Trophoblast cell (in vitro differentiated cells and primary cell): ENCODE results near the gene FRY.

Experiments used
- DNase-seq, 2 donors: peaks; one replicate each; pipeline ENCODE4 v3.0.0-alpha.2; 2016
- H2AFZ ChIP-seq: 2 replicates; pipeline ENCODE4 v1.6.1; 2013; ENCODE audit warnings: low read length, moderate library complexity, mild to moderate bottlenecking; ENCODE audit not compliant: insufficient read depth, poor library complexity
- H2AK5ac ChIP-seq: 2 replicates; pipeline ENCODE4 v1.6.1; 2013; ENCODE audit warnings: mild to moderate bottlenecking, low read length
- H2BK120ac ChIP-seq: 2 replicates; pipeline ENCODE4 v1.6.1; 2013; ENCODE audit warnings: low read length, mild to moderate bottlenecking, moderate library complexity; ENCODE audit not compliant: insufficient read depth, poor library complexity
- H2BK12ac ChIP-seq: 2 replicates; pipeline ENCODE4 v1.6.1; 2013; ENCODE audit warnings: mild to moderate bottlenecking, low read length, moderate library complexity
- H2BK5ac ChIP-seq: 2 replicates; pipeline ENCODE4 v1.6.1; 2013; ENCODE audit warnings: low read length, low read depth, moderate library complexity, mild to moderate bottlenecking; ENCODE audit not compliant: poor library complexity
- H3K14ac ChIP-seq: 2 replicates; pipeline ENCODE4 v1.6.1; 2013; ENCODE audit warnings: mild to moderate bottlenecking, low read length
- H3K18ac ChIP-seq: 2 replicates; pipeline ENCODE4 v1.6.1; 2013; ENCODE audit warnings: mild to moderate bottlenecking, low read length
- H3K23ac ChIP-seq: 2 replicates; pipeline ENCODE4 v1.6.1; 2013; ENCODE audit warnings: low read length
- H3K27ac ChIP-seq: 2 replicates; pipeline ENCODE4 v1.5.1; 2013; ENCODE audit warnings: low read depth, mild to moderate bottlenecking, inconsistent platforms, low read length, moderate library complexity
- H3K27me3 ChIP-seq: 2 replicates; pipeline ENCODE4 v1.6.1; 2013; ENCODE audit warnings: inconsistent platforms, mild to moderate bottlenecking, low read length, moderate library complexity; ENCODE audit not compliant: insufficient read depth
- H3K36me3 ChIP-seq, 2 experiments: 1 replicate in 1 of 2; 2 replicates in 1 of 2; pipeline ENCODE4 v1.6.1; 2013; ENCODE audit warnings: low read length in 2 of 2, mild to moderate bottlenecking in 2 of 2, moderate library complexity in 1 of 2; ENCODE audit not compliant: insufficient read depth in 2 of 2, control insufficient read depth in 1 of 2
- H3K4ac ChIP-seq: 2 replicates; pipeline ENCODE4 v1.6.1; 2013; ENCODE audit warnings: low read depth, mild to moderate bottlenecking, low read length, moderate library complexity
- H3K4me1 ChIP-seq, 2 experiments: 1 replicate in 1 of 2; 2 replicates in 1 of 2; pipeline ENCODE4 v1.6.1; 2013; ENCODE audit warnings: low read length in 2 of 2, mild to moderate bottlenecking in 2 of 2, moderate library complexity in 1 of 2; ENCODE audit not compliant: insufficient read depth in 2 of 2, control insufficient read depth in 1 of 2
- H3K4me2 ChIP-seq: 2 replicates; pipeline ENCODE4 v1.6.1; 2013; ENCODE audit warnings: inconsistent platforms, mild to moderate bottlenecking, low read length, moderate library complexity
- H3K4me3 ChIP-seq: 2 replicates; pipeline ENCODE4 v1.5.1; 2013; ENCODE audit warnings: mild to moderate bottlenecking, low read depth, low read length, inconsistent platforms
- H3K79me1 ChIP-seq: one replicate; pipeline ENCODE4 v1.6.1; 2013; ENCODE audit warnings: low read length
- H3K79me2 ChIP-seq: 2 replicates; pipeline ENCODE4 v1.6.1; 2013; ENCODE audit warnings: low read length, mild to moderate bottlenecking; ENCODE audit not compliant: control insufficient read depth, insufficient read depth, poor library complexity
- H3K9ac ChIP-seq: 2 replicates; pipeline ENCODE4 v1.6.1; 2013; ENCODE audit warnings: mild to moderate bottlenecking, low read length
- H3K9me3 ChIP-seq: 2 replicates; pipeline ENCODE4 v1.6.1; 2013; ENCODE audit warnings: low read depth, mild to moderate bottlenecking, control low read depth, inconsistent platforms, low read length; ENCODE audit not compliant: insufficient read depth
- H4K12ac ChIP-seq: 2 replicates; pipeline ENCODE4 v1.6.1; 2013; ENCODE audit warnings: low read depth, mild to moderate bottlenecking, low read length, moderate library complexity
- H4K8ac ChIP-seq: 2 replicates; pipeline ENCODE4 v1.6.1; 2013; ENCODE audit warnings: low read depth, mild to moderate bottlenecking, low read length, moderate library complexity
- H4K91ac ChIP-seq: one replicate; pipeline ENCODE4 v1.6.1; 2013; ENCODE audit warnings: low read depth, mild to moderate bottlenecking, low read length, moderate library complexity
- WGBS: extraction: QIAGEN DNeasy Blood & Tissue Kit; methylation state at CpG from one replicate; pipeline ENCODE4 v1.1.7; 2013; ENCODE audit warnings: missing lambda C conversion rate; ENCODE audit not compliant: insufficient read length, insufficient coverage; ENCODE audit errors: extremely low coverage; 5-methylcytosine and 5-hydroxymethylcytosine counted together

FRY gene

DNA sequence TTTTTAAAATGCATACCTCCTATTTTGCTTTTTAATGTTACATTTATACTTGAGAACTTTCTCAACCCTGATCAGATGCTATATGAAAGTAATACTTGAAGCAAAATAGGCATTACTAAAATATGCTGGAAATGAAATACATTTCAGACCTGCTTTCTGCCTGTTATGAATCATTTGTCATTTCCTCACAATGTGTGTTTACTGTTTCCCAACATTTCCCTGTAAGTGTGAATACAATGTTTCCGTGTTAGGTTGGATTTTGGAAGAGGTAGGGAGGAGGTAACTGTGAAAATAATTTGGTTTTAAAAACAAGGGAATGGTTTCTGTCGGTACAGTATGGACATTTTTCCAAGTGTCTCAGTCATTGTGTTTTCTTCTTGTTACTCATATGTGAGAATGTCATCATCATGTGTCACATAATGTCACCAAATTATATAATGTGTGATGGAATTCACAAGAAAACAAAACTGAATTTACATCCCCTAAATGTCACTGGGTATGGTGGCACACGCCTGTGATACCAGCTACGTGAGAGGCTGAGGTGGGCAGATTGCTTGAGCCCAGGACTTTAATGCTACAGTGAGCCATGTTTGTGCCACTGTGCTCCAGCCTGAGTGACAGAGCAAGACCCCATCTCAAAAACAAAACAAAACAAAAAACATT is 240.6 kb downstream of the FRY start:
- Histone ChIP-seq H3K9ac (no peak overlapping the region), H3K4me2 (no peak overlapping the region), H3K79me2 (no peaks in the 10 kb centered on the region), H3K27ac (no peak overlapping the region), H3K18ac (no peak overlapping the region), H3K4me1 (no peaks in the 10 kb centered on the region), H3K79me1 (no peaks in the 10 kb centered on the region), H4K8ac (no peak overlapping the region), H3K14ac (no peak overlapping the region), H3K27me3 (no peaks in the 10 kb centered on the region), H3K4ac (no peak overlapping the region), H2BK12ac (no peak overlapping the region), H2AK5ac (no peak overlapping the region), H2BK5ac (no peak overlapping the region), H3K9me3 (no peaks in the 10 kb centered on the region), H3K23ac (no peak overlapping the region), H4K12ac (no peak overlapping the region), H3K36me3 (no peaks in the 10 kb centered on the region), H3K4me3 (no peak overlapping the region), H4K91ac (no peak overlapping the region), H2BK120ac (no peak overlapping the region), H2AFZ (no peak overlapping the region)
- WGBS: 100% methylated on average over 1 of the region's 4 CpGs
- DNase-seq: peak in 1 of 2 donors; percentile 78

- Histone ChIP-seq H3K4me1 (no peaks in the 10 kb centered on the region), H4K91ac (no peak overlapping the region), H3K9ac (no peak overlapping the region), H3K79me1 (no peaks in the 10 kb centered on the region), H3K23ac (no peak overlapping the region), H3K4me3 (no peak overlapping the region), H3K36me3 (no peaks in the 10 kb centered on the region), H2BK12ac (no peak overlapping the region), H3K27ac (no peak overlapping the region), H3K9me3 (no peaks in the 10 kb centered on the region), H3K4ac (no peak overlapping the region), H2AK5ac (no peak overlapping the region), H4K8ac (no peak overlapping the region), H3K18ac (no peak overlapping the region), H3K79me2 (no peaks in the 10 kb centered on the region), H2BK120ac (no peak overlapping the region), H3K14ac (no peak overlapping the region), H2AFZ (no peak overlapping the region), H3K27me3 (no peaks in the 10 kb centered on the region), H3K4me2 (no peak overlapping the region), H4K12ac (no peak overlapping the region), H2BK5ac (no peak overlapping the region)
- DNase-seq: no peak
- no CpG with 5 or more reads among the region's 1 CpG for WGBS
Measured at GRCh38 chr13:32277839-32278238, 246.3 kb downstream of the FRY start.

GRCh38 chr13:32278426-32278825 is 246.9 kb downstream of the FRY start:
- WGBS: no CpG with 5 or more reads among the region's 3 CpGs
- Histone ChIP-seq H3K79me2 (no peaks in the 10 kb centered on the region), H3K4me1 (no peaks in the 10 kb centered on the region), H3K9ac (no peak overlapping the region), H3K9me3 (no peaks in the 10 kb centered on the region), H3K18ac (no peak overlapping the region), H3K36me3 (no peaks in the 10 kb centered on the region), H4K12ac (no peak overlapping the region), H2BK12ac (no peak overlapping the region), H2AK5ac (no peak overlapping the region), H3K4ac (no peak overlapping the region), H3K27me3 (no peaks in the 10 kb centered on the region), H3K23ac (no peak overlapping the region), H3K27ac (no peak overlapping the region), H4K91ac (no peak overlapping the region), H4K8ac (no peak overlapping the region), H3K14ac (no peak overlapping the region), H3K79me1 (no peaks in the 10 kb centered on the region), H3K4me3 (no peak overlapping the region), H2BK120ac (no peak overlapping the region), H3K4me2 (no peak overlapping the region), H2BK5ac (no peak overlapping the region), H2AFZ (no peak overlapping the region)
- no peak for DNase-seq

DNA sequence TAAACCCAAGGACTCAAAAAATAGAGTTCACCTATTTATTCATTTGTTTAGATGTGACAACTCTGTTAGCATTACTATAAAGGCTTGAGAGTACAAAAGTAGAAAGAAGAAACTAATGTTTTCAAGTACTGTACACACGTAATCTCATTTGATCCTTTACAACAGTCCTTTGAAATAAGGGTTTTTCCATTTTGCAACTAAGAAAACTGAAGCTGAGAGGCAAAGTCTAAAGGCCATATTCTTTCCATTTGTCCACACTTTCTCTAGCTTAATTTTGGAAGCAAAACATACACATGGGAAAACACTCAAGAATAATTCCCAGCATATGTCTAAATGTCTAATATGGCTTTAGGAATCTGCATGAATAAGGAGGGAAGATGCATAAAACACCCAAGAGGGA is 249.5 kb downstream of the FRY start:
- no peak overlapping the region for H2AFZ ChIP-seq
- no CpG with 5 or more reads among the region's 1 CpG for WGBS
- no peak overlapping the region for H3K9ac ChIP-seq
- H3K18ac ChIP-seq: no peak overlapping the region
- H2BK12ac ChIP-seq: no peak overlapping the region
- no peak overlapping the region for H3K4me3 ChIP-seq
- no peaks in the 10 kb centered on the region for H3K79me2 ChIP-seq
- H3K79me1 ChIP-seq: no peaks in the 10 kb centered on the region
- no peak for DNase-seq
- no peak overlapping the region for H3K23ac ChIP-seq
- H3K4me1 ChIP-seq: no peaks in the 10 kb centered on the region
- H2BK120ac ChIP-seq: no peak overlapping the region
- H3K27ac ChIP-seq: no peak overlapping the region
- H4K8ac ChIP-seq: no peak overlapping the region
- H3K36me3 ChIP-seq: no peaks in the 10 kb centered on the region
- no peak overlapping the region for H4K91ac ChIP-seq
- no peak overlapping the region for H4K12ac ChIP-seq
- H3K9me3 ChIP-seq: no peaks in the 10 kb centered on the region
- no peak overlapping the region for H3K4ac ChIP-seq
- H2AK5ac ChIP-seq: no peak overlapping the region
- no peak overlapping the region for H3K4me2 ChIP-seq
- H3K27me3 ChIP-seq: no peaks in the 10 kb centered on the region
- no peak overlapping the region for H2BK5ac ChIP-seq
- H3K14ac ChIP-seq: no peak overlapping the region
